ENCODE results near the gene NUDT8.
"Not testable (repeated sequence)": the region's sequence is repeated elsewhere in the genome, so short reads cannot be mapped to it uniquely, and the experiment has no call there.

DNA sequence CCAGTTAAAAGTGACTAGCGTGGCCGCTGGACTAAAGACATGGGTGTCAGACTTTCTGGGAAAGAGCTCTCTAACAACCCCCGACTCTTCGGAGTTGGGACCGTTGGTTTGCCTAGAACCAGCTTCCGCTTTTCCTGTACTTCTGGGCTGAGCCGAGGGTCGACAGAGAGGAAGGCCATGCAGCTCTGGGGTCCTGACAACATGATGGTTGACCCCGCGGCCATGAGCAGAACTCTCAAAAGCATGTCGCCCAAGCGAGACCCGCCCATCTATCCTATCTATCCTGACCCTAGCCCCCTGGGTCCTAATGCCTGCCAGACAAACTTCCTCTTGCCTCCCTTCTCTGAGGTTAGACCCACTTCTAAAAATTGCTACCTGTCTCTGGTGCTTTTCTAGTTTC is 9.1 kb downstream of the NUDT8 start:
- TF ChIP-seq SUZ12 (IDR thresholded peaks at IDR 0.05; ENCODE audit: extremely low read depth, insufficient read depth, insufficient read length); ZNF274 (IDR thresholded peaks at IDR 0.05; ENCODE audit: low read depth, low read length); YY1 (IDR thresholded peaks at IDR 0.05; ENCODE audit: insufficient read depth, insufficient read length): not testable (repeated sequence)

All from NT2/D1 (cell line).